Stimulated activated CD4-positive, alpha-beta T cell treated with anti-CD3 and anti-CD28 coated beads, TNF-alpha, amount 100 ng/mL, for 48 hours (primary cell): ENCODE results near the gene OR10A6.

Experiments used
- DNase-seq, 3 donors: peaks; one replicate each; pipeline ENCODE4 v3.0.0-alpha.2; 2020; ENCODE audit warnings: low read depth in 3 of 3

Gene OR10A6

GRCh38 chr11:7910286-7910788 is 20.7 kb downstream of the OR10A6 start:
- no peak for DNase-seq

- no peak for DNase-seq
These were observed 21.3 kb downstream of the OR10A6 start for GRCh38 chr11:7909585-7910285.

- no peak for DNase-seq
These were observed 23.9 kb downstream of the OR10A6 start for GRCh38 chr11:7907121-7907520.

- DNase-seq = no peak
These were observed 24.6 kb downstream of the OR10A6 start for GRCh38 chr11:7906481-7906880.

- no peak for DNase-seq
These were observed 25.1 kb downstream of the OR10A6 start for GRCh38 chr11:7905961-7906429.

- no peak for DNase-seq
These were observed 25.5 kb downstream of the OR10A6 start for GRCh38 chr11:7905549-7905948.

GRCh38 chr11:7904917-7905316 is 26.2 kb downstream of the OR10A6 start:
- no peak for DNase-seq

GRCh38 chr11:7903940-7904339 is 27.1 kb downstream of the OR10A6 start:
- no peak for DNase-seq

- no peak for DNase-seq
These were observed 29.7 kb downstream of the OR10A6 start for GRCh38 chr11:7901319-7901854.

GRCh38 chr11:7900686-7901085 is 30.4 kb downstream of the OR10A6 start:
- no peak for DNase-seq

GRCh38 chr11:7899418-7899817 is 31.6 kb downstream of the OR10A6 start:
- DNase-seq = no peak

GRCh38 chr11:7898666-7899283 is 32.3 kb downstream of the OR10A6 start:
- no peak for DNase-seq

- no peak for DNase-seq
These were observed 34.9 kb downstream of the OR10A6 start for GRCh38 chr11:7896009-7896785.

GRCh38 chr11:7894251-7894650 is 36.8 kb downstream of the OR10A6 start:
- DNase-seq = no peak

GRCh38 chr11:7893796-7894195 is 37.3 kb downstream of the OR10A6 start:
- no peak for DNase-seq

- no peak for DNase-seq
These were observed 38.2 kb downstream of the OR10A6 start for GRCh38 chr11:7892840-7893254.

GRCh38 chr11:7892059-7892699 is 38.9 kb downstream of the OR10A6 start:
- DNase-seq = no peak

GRCh38 chr11:7890417-7891172 is 40.5 kb downstream of the OR10A6 start:
- DNase-seq = no peak

GRCh38 chr11:7889985-7890384 is 41.1 kb downstream of the OR10A6 start:
- DNase-seq = no peak

GRCh38 chr11:7882860-7883259 is 48.2 kb downstream of the OR10A6 start:
- no peak for DNase-seq
